ENCODE measurements around the gene DOCK1.

Gene DOCK1

GRCh38 chr10:127227027-127227426 is 321.8 kb downstream of the DOCK1 start:
- Histone ChIP-seq H3K4me1 (ENCODE audit: insufficient read depth, low read length) (no peaks in the 10 kb centered on the region), H3K9me3 (ENCODE audit: low read length) (no peaks in the 10 kb centered on the region), H3K4me3 (ENCODE audit: low read length) (no peak overlapping the region), H3K36me3 (ENCODE audit: insufficient read depth, low read length) (no peaks in the 10 kb centered on the region), H2AFZ (ENCODE audit: low read depth, low read length) (no peak overlapping the region), H3K27me3 (ENCODE audit: insufficient read depth, low read length) (no peaks in the 10 kb centered on the region)

- Histone ChIP-seq H3K4me1 (ENCODE audit: insufficient read depth, low read length) (no peaks in the 10 kb centered on the region), H3K27me3 (ENCODE audit: insufficient read depth, low read length) (no peaks in the 10 kb centered on the region), H3K9me3 (ENCODE audit: low read length) (no peaks in the 10 kb centered on the region), H3K36me3 (ENCODE audit: insufficient read depth, low read length) (no peaks in the 10 kb centered on the region), H3K4me3 (ENCODE audit: low read length) (no peak overlapping the region), H2AFZ (ENCODE audit: low read depth, low read length) (no peak overlapping the region)
These were observed 322.4 kb downstream of the DOCK1 start for GRCh38 chr10:127227663-127228062.

DNA sequence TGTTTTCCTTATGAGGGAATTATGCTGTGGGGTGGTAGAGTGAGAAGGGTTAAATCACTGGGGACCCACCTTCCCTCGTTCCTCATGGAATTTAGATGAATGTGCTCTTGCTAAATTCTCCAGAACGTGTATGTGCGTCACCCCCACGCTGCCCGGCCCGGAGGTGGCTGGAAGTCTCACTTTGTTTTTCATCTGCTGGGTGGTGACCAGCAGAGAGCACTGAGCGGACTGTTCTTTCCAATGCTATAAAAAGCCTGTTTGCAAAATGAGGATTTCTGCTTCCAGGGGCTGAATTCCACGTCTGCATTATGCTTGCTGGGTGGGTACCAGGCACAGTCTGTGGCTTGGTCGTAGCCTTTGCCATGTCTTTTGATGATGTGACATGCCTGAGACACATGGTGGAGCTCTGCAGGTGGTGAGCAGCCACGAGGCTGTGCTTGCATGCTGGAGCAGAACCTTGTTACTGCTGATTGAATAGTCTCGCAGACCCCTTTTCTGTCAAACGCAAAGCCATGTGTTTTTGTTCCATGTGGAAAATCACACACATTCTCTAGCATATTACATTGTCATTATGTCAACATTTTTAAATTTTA is 323.1 kb downstream of the DOCK1 start:
- Histone ChIP-seq H3K27me3 (ENCODE audit: insufficient read depth, low read length) (no peaks in the 10 kb centered on the region), H3K9me3 (ENCODE audit: low read length) (no peaks in the 10 kb centered on the region), H2AFZ (ENCODE audit: low read depth, low read length) (no peak overlapping the region), H3K4me1 (ENCODE audit: insufficient read depth, low read length) (no peaks in the 10 kb centered on the region), H3K4me3 (ENCODE audit: low read length) (no peak overlapping the region), H3K36me3 (ENCODE audit: insufficient read depth, low read length) (no peaks in the 10 kb centered on the region)

- H3K27me3 ChIP-seq (ENCODE audit: insufficient read depth, low read length) = no peaks in the 10 kb centered on the region
- no peaks in the 10 kb centered on the region for H3K9me3 ChIP-seq (ENCODE audit: low read length)
- no peak overlapping the region for H3K4me3 ChIP-seq (ENCODE audit: low read length)
- H2AFZ ChIP-seq (ENCODE audit: low read depth, low read length) = no peak overlapping the region
- no peaks in the 10 kb centered on the region for H3K36me3 ChIP-seq (ENCODE audit: insufficient read depth, low read length)
- H3K4me1 ChIP-seq (ENCODE audit: insufficient read depth, low read length) = peaks cover 10% of the 10 kb centered on the region
These were observed 329.1 kb downstream of the DOCK1 start for GRCh38 chr10:127234306-127234800.

- Histone ChIP-seq H3K27me3 (ENCODE audit: insufficient read depth, low read length) (no peaks in the 10 kb centered on the region), H3K4me3 (ENCODE audit: low read length) (no peak overlapping the region), H2AFZ (ENCODE audit: low read depth, low read length) (no peak overlapping the region), H3K4me1 (ENCODE audit: insufficient read depth, low read length) (peaks cover 10% of the 10 kb centered on the region), H3K36me3 (ENCODE audit: insufficient read depth, low read length) (no peaks in the 10 kb centered on the region), H3K9me3 (ENCODE audit: low read length) (no peaks in the 10 kb centered on the region)
These were observed 331.0 kb downstream of the DOCK1 start for GRCh38 chr10:127236266-127236665.

- no peaks in the 10 kb centered on the region for H3K9me3 ChIP-seq (ENCODE audit: low read length)
- H3K36me3 ChIP-seq (ENCODE audit: insufficient read depth, low read length) = no peaks in the 10 kb centered on the region
- H3K4me3 ChIP-seq (ENCODE audit: low read length) = no peak overlapping the region
- no peak overlapping the region for H2AFZ ChIP-seq (ENCODE audit: low read depth, low read length)
- H3K27me3 ChIP-seq (ENCODE audit: insufficient read depth, low read length) = no peaks in the 10 kb centered on the region
- H3K4me1 ChIP-seq (ENCODE audit: insufficient read depth, low read length) = no peaks in the 10 kb centered on the region
These were observed 337.7 kb downstream of the DOCK1 start for GRCh38 chr10:127242914-127243313.

DNA sequence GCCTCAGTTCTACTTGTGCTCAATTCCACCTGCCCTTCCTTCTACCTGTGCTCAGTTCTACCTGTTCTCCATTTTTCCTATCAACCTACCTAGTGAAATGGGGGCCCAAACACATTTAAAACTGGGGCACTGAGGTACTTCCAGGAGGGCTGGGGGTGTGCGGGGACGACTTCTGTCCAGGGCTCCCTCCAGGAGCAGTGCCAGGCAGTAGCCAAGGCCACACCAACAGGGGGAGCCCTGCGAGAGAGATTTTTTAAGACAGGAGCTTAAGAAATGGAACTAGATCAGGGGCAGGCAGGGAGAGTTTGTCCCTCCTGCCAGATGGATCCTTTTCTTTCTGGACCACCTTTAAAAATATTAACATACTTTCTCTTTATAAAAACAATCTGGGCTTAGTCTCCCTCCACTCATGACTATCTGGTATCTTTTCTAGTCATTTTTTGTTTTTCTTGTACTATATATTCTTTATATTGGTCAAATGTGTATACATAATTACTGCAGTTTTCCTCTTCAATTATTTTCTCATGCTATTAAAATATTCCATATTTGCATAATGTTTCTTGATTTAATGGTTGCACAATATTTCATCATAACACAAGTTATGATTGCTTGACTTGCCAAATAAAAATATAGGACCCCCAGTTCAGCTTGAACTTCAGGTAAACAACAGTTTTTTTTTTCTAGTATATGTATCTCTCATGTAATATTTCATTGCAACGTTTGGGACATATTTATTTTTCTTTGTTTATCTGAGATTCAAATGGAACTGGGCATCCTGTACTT is 338.5 kb downstream of the DOCK1 start:
- no peak overlapping the region for H3K4me3 ChIP-seq (ENCODE audit: low read length)
- peaks cover 2% of the 10 kb centered on the region for H3K9me3 ChIP-seq (ENCODE audit: low read length)
- no peaks in the 10 kb centered on the region for H3K27me3 ChIP-seq (ENCODE audit: insufficient read depth, low read length)
- H2AFZ ChIP-seq (ENCODE audit: low read depth, low read length) = no peak overlapping the region
- H3K36me3 ChIP-seq (ENCODE audit: insufficient read depth, low read length) = peaks cover 3% of the 10 kb centered on the region
- H3K4me1 ChIP-seq (ENCODE audit: insufficient read depth, low read length) = no peaks in the 10 kb centered on the region

- no peaks in the 10 kb centered on the region for H3K4me1 ChIP-seq (ENCODE audit: insufficient read depth, low read length)
- no peak overlapping the region for H2AFZ ChIP-seq (ENCODE audit: low read depth, low read length)
- peaks cover 3% of the 10 kb centered on the region for H3K9me3 ChIP-seq (ENCODE audit: low read length)
- no peaks in the 10 kb centered on the region for H3K27me3 ChIP-seq (ENCODE audit: insufficient read depth, low read length)
- peaks cover 8% of the 10 kb centered on the region for H3K36me3 ChIP-seq (ENCODE audit: insufficient read depth, low read length)
- H3K4me3 ChIP-seq (ENCODE audit: low read length) = no peak overlapping the region
These were observed 340.2 kb downstream of the DOCK1 start for GRCh38 chr10:127245456-127245855.

GRCh38 chr10:127250031-127250430 is 344.8 kb downstream of the DOCK1 start:
- Histone ChIP-seq H3K4me3 (ENCODE audit: low read length) (no peak overlapping the region), H3K4me1 (ENCODE audit: insufficient read depth, low read length) (no peaks in the 10 kb centered on the region), H3K9me3 (ENCODE audit: low read length) (peaks cover 6% of the 10 kb centered on the region), H3K27me3 (ENCODE audit: insufficient read depth, low read length) (no peaks in the 10 kb centered on the region), H3K36me3 (ENCODE audit: insufficient read depth, low read length) (peaks cover 8% of the 10 kb centered on the region), H2AFZ (ENCODE audit: low read depth, low read length) (no peak overlapping the region)

DNA sequence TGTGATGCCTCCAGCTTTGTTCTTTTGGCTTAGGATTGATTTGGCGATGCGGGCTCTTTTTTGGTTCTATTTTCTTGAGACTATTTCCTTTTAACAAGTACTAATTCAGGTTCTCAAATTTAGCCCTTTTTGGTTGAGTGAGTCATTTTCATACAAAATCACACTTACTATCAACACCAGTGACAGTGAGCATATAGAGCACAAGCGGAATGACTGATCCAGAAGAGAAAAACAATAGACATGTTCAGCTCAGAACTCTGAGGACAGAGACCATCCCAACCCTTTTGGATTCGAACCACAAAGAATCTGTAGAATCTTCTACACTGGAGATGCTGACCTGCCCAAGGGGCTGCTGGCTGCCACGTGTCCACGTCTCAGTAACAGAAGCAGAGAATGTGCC is 347.6 kb downstream of the DOCK1 start:
- Histone ChIP-seq H3K9me3 (ENCODE audit: low read length) (peaks cover 6% of the 10 kb centered on the region), H3K4me1 (ENCODE audit: insufficient read depth, low read length) (no peaks in the 10 kb centered on the region)

DNA sequence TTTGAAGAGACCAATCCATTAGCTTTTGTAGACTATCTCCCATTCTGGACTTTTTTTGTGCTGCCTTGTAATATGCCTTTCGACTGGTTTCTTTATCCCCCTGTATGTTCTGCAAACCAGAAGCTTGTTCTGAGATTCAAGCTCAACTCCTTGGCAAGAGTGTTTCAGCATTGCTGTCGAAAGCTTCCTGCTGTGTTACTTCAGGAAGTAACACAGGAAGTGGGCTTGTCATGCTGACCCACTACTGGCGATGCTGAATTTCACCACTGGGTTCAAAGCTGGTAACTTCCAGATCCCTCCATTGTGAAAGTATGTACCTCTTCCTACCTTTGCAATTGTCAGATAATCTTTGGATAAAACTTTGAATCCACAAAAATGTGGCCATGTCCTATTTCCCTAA is 349.0 kb downstream of the DOCK1 start:
- peaks cover 8% of the 10 kb centered on the region for H3K36me3 ChIP-seq (ENCODE audit: insufficient read depth, low read length)
- H3K4me1 ChIP-seq (ENCODE audit: insufficient read depth, low read length) = no peaks in the 10 kb centered on the region
- H3K27me3 ChIP-seq (ENCODE audit: insufficient read depth, low read length) = no peaks in the 10 kb centered on the region
- H3K4me3 ChIP-seq (ENCODE audit: low read length) = no peak overlapping the region
- no peak overlapping the region for H2AFZ ChIP-seq (ENCODE audit: low read depth, low read length)
- H3K9me3 ChIP-seq (ENCODE audit: low read length) = peaks cover 3% of the 10 kb centered on the region

More for the DNA sequence above, 347.6 kb downstream of the DOCK1 start:
- Histone ChIP-seq H2AFZ (ENCODE audit: low read depth, low read length) (no peak overlapping the region), H3K36me3 (ENCODE audit: insufficient read depth, low read length) (peaks cover 8% of the 10 kb centered on the region), H3K27me3 (ENCODE audit: insufficient read depth, low read length) (no peaks in the 10 kb centered on the region), H3K4me3 (ENCODE audit: low read length) (no peak overlapping the region)

GRCh38 chr10:127257395-127257794 is 352.2 kb downstream of the DOCK1 start:
- H3K27me3 ChIP-seq (ENCODE audit: insufficient read depth, low read length) = no peaks in the 10 kb centered on the region
- no peak overlapping the region for H2AFZ ChIP-seq (ENCODE audit: low read depth, low read length)
- H3K9me3 ChIP-seq (ENCODE audit: low read length) = peaks cover 3% of the 10 kb centered on the region
- H3K4me3 ChIP-seq (ENCODE audit: low read length) = no peak overlapping the region
- H3K4me1 ChIP-seq (ENCODE audit: insufficient read depth, low read length) = no peaks in the 10 kb centered on the region
- peaks cover 10% of the 10 kb centered on the region for H3K36me3 ChIP-seq (ENCODE audit: insufficient read depth, low read length)

GRCh38 chr10:127259347-127259746 is 354.1 kb downstream of the DOCK1 start:
- no peaks in the 10 kb centered on the region for H3K4me1 ChIP-seq (ENCODE audit: insufficient read depth, low read length)
- no peaks in the 10 kb centered on the region for H3K27me3 ChIP-seq (ENCODE audit: insufficient read depth, low read length)
- H2AFZ ChIP-seq (ENCODE audit: low read depth, low read length) = no peak overlapping the region
- peaks cover 10% of the 10 kb centered on the region for H3K36me3 ChIP-seq (ENCODE audit: insufficient read depth, low read length)
- no peak overlapping the region for H3K4me3 ChIP-seq (ENCODE audit: low read length)
- no peaks in the 10 kb centered on the region for H3K9me3 ChIP-seq (ENCODE audit: low read length)
